Measurements from ENCODE around the gene CCDC127.
"Not testable (repeated sequence)": the region's sequence is repeated elsewhere in the genome, so short reads cannot be mapped to it uniquely, and the experiment has no call there.

Gene CCDC127

GRCh38 chr5:200985-201384 is 17.0 kb downstream of the CCDC127 start:
- peak; percentile 58 for DNase-seq

DNA sequence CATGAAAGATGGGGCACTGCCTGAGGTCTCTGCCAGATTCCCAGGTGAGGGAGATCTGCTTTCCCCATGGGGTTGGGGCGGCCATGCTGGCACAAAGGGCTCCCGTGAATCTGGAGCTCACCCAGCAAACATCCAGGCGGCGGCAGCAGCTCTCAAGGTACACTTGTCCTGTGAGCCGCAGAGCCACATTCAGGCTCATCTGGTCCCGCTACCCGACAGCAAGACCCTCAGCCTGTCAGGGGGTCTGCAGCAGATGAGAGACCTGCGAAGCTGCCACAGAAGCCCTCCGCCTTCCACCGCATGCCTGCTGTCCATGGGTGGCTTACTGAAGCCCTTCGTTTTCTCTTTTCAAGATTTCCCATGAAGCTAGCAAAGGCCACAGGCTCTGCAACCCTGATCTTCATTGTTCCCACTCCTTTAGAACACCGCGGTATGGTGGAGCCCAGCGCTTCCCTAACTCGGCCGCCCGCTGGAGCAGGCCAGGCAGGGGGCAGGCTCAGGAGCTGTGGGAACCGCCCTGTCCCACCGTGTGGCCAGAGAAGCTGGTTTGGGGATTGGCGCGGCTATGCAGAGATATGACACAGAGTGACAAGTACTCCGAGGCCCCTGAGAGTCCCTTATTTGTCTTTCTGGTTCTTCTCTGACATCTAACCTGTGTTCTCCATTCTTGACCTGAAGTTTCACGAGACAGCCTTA is 17.9 kb downstream of the CCDC127 start:
- no peak for DNase-seq

DNA sequence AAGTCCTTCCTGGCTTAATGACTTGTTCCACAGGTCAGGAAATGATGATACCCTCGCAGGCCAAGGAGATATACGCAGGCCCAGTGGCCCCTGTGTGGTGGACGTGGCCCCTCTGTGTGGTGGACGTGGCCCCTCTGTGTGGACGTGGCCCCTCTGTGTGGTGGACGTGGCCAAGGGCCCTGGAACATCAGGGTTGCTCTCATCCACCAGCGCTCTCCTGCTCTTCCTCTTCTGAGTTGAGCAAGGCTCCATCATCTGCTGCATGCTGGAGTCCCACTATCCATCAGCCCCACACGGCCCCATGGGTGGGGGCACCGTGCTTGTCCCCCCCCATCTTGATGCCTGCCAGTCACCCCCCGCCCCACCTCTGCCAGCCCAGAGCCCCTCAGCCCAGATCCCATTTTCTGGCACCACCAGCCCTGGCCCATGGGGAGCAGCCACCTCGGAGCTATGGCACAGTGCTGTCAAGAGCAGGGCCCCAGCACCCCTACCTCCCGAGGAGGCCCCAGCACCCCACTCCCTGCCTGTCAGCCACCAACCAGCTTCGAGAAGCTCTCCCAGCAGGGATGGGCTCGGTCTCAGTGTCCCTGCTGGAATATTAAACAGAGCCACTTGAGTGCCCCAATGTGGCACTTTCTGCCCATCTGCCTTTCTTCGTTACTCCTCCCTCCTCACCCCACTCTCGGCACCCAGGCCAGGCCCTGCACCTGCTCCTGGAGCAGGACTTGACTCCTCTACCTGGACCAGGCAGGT is 18.6 kb downstream of the CCDC127 start:
- DNase-seq = no peak

DNA sequence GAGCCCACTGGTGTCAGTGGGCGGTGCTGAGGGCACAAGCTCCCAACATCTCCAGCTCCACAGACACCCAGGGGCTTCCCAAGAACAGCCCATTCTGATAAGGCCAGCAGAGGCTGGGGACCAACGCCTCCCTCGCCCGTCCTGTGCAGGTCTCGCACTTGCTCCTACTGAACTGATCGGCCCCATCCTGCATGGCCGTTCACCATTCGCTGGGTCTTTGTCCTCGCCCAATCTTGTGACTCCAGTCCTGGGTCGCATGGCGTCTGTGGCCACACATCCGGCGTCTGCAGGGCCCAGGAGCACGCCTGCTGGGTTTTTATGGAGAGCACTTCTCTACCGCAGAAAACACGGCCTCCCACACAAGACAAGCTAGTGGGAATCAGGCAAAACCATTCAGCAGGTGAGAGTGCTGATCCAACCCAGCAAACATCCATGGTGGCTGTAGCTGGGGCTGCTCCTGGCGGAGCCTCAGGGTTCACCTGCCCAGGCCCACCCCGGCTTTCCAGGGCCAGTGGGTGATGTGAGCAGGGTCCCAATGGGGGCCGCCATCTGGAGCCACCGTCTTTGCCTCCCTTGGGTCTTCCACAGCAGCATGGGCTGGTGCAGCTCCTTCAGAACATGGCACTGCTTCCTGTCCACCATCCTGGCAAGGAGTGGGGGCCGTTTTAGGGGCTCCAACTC is 19.3 kb downstream of the CCDC127 start:
- DNase-seq = no peak

- no peak for DNase-seq
Observed at GRCh38 chr5:197892-198489, 20.0 kb downstream of the CCDC127 start.

DNA sequence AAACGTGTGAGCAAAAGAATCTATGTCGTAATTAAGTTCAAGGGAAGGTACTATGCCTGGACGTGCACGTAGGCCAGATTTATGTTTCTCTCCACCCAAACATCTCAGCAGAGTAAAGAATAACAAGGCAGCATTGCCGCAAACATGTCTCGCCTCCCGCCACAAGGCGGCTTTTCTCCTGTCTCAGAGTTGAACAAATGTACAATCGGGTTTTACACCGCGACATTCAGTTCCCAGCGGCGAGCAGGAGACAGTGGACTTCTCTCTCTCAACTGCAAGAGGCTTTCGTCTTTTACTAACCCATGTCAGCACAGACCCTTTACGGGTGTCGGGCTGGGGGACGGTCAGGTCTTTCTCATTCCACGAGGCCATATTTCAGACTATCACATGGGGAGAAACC is 20.9 kb downstream of the CCDC127 start:
- not testable (repeated sequence) for DNase-seq

GRCh38 chr5:196350-196749 is 21.6 kb downstream of the CCDC127 start:
- DNase-seq = no peak

- DNase-seq = no peak
Observed at GRCh38 chr5:195401-196160, 22.4 kb downstream of the CCDC127 start.

- DNase-seq = no peak
Observed at GRCh38 chr5:194603-195209, 23.2 kb downstream of the CCDC127 start.

DNA sequence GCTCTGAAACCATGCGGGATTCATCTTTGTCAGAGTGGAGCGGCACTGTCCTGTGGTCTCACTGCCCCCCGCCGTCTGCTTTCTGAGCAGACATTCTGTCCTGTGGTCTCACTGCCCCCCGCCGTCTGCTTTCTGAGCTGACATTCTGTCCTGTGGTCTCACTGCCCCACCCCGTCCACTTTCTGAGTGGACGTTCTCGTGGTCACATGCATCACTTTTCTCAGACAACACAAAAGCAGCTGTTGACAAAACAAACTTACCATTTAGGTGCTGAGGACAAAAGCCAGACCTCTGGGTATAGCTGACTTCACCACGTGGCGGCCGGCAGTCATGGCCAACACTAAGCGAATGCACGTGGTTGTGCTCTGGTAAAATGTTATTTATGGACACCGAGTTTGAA is 23.9 kb downstream of the CCDC127 start:
- DNase-seq = no peak

DNA sequence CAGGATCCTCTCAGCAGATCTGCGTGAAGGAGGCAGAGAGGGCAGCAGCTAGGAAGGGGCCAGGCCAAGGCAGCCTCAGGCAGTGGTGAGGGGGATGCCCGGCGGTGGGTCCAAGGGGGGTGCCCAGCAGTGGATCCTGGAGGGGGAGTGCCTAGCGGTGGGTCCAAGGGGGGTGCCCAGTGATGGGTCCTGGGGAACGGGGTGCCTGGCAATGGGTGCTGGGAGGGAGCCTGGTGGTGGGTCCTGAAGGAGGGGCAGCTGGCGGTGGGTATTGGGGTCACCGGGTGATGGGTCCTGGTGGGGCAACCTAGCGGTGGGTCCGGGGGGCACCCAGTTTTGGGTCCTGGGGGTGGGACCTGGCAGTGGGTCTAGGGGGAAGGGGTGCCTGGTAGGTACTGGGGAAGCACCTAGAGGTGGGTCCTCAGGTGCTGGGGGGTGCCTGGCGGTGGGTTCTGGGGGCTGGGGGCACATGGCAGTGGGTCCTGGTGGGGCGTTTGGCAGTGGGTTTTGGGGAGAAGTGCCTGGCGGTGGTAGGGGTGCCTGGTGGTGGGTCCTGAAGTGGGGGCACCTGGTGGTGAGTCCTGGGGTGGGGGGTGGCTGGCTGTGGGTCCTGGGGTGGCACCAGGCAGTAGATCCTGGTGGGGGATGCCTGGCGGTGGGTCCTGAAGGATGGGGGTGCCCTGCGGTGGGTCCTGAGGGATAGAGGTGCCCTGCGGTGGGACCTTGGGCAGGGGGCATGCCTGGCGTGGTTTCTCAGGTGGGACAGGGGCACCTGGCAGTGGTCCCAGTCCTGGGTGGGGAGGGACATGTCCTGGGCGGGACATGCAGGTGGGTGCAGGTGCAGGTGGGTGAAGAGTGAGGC is 24.8 kb downstream of the CCDC127 start:
- no peak for DNase-seq

GRCh38 chr5:192691-192969 is 25.3 kb downstream of the CCDC127 start:
- DNase-seq = no peak

GRCh38 chr5:191949-192690 is 25.8 kb downstream of the CCDC127 start:
- no peak for DNase-seq

DNA sequence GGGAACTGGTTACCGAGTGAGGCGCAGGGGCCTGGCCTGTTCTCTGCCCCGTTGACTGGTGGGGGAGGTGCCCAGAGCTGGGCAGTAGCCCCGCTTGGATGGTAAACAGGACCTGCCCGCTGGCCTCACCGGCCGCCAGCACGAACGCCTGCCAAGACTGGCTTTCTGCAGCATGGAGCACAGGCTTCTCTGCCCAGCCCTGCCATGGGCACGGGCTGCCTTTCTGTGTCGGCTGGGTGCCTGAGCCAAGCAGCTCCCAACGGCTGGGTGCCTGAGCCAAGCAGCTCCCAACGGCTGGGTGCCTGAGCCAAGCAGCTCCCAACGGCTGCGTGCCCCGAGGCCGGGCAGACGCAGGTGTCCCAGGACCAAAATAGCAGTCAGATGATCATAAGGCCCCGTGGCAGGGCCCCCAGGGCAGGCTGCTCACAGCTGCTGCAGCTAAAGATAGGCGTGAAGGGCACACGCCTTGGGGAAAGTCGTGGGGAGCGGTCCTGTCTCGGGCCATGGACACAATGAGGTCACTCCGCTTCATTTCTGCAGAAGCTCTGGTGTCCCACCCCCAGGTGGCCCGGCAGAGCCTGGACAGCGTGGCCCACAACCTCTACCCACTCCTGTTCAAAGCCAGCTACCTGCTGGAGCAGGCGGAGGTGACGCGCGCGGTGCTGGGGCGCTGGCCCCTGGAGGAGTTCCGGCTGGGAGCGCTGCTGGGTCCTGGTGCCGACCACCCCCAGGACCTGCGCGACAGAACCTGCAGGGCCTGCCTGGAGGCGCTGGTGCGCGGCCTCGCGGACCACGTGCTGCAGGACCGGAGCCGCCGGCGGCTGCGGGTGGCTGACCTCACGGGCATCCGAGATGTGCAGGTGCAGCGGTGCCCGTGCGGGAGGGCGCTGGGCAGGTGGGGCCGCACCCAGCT is 26.7 kb downstream of the CCDC127 start, which contains the start of gene LRRC14B:
TSS of gene LRRC14B (plus strand) at position 460 of the 913 bp plus-strand sequence. CDS start at position 504, 44 bp downstream.
- peak; percentile 53 for DNase-seq

- no peak for DNase-seq
Observed at GRCh38 chr5:190366-191035, 27.5 kb downstream of the CCDC127 start.

DNA sequence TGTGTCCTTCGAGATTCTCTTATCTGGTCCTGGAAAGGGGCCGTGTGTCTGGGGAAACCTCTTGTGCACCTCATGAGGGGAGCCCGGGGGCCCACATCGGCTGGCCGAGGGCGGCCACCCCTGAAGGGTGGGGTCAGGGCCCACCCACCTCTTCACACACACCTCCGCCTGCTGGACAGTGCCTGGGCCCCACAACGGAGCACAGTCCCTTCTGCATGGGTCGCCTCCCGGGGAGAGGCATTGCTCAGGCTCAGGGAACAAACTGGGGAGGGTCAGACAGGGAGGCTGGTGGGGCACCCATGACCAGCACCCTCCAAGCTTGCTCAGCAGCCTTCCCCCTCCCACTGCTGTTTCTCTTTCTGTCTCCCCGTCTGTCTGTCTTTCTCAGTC is 28.0 kb downstream of the CCDC127 start:
- DNase-seq = no peak

DNA sequence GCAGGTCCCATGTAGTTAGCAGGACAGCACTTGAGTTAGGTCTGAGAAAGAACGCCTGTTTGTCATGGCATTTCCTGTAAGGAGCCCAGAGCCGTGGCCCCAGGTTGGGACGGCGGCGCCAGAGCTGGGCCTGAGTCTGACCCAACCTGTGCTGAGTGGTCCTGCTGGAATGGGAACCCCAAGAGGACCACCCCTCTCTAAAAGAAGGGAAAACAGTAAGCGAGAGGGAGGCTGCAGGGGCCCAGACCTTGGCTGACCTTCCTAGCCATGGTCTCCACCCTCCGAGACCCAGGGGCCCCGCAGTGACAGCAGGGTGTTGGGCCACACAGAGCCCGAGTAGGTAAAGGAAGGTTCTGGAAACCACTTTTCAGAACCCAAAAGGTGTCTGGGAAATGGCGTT is 28.5 kb downstream of the CCDC127 start:
- no peak for DNase-seq

GRCh38 chr5:188488-189481 is 29.2 kb downstream of the CCDC127 start:
- peak; percentile 89 for DNase-seq

Data from NCI-H2171 treated with DMSO at 0.1 percent for 48 hours (cell line).